HepG2 (cell line): ENCODE data around the gene SCYGR5.
"Not testable (repeated sequence)": the region's sequence is repeated elsewhere in the genome, so short reads cannot be mapped to it uniquely, and the experiment has no call there.

Source experiments
- CTCF ChIP-seq: sonication (generic); formaldehyde crosslinking; IDR thresholded peaks from 2 replicates; pipeline ENCODE4 v1.5.0; 2020; ENCODE audit warnings: mild to moderate bottlenecking, missing genetic modification reagents, moderate library complexity
- FOXA1 ChIP-seq, 2 experiments: fragments of 450-650 bp in 1 of 2; sonication (generic) in 1 of 2; formaldehyde crosslinking in 1 of 2; IDR thresholded peaks; 2 replicates each; pipeline versions ENCODE4 v1.4.0 to v1.6.1; 2016 to 2020; ENCODE audit warnings: missing genetic modification reagents in 1 of 2
- FOXK1 ChIP-seq: sonication (generic); formaldehyde crosslinking; IDR thresholded peaks from 2 replicates; pipeline ENCODE4 v1.4.0; 2020; ENCODE audit warnings: low read depth, missing genetic modification reagents, borderline replicate concordance
- HMGXB3 ChIP-seq: sonication (generic); formaldehyde crosslinking; IDR thresholded peaks from 2 replicates; pipeline ENCODE4 v1.4.0; 2020; ENCODE audit warnings: missing genetic modification reagents, borderline replicate concordance
- MTERF4 ChIP-seq: sonication (generic); formaldehyde crosslinking; IDR thresholded peaks from 2 replicates; pipeline ENCODE4 v1.8.0; 2023; ENCODE audit warnings: mild to moderate bottlenecking, missing genetic modification reagents
- MXD4 ChIP-seq: IDR thresholded peaks from 2 replicates; pipeline ENCODE4 v1.6.1; 2016; ENCODE audit warnings: mild to moderate bottlenecking, missing biosample characterization, missing genetic modification reagents
- MYC ChIP-seq: sonication (generic); formaldehyde crosslinking; IDR thresholded peaks from 2 replicates; pipeline ENCODE4 v1.9.0; 2021; ENCODE audit warnings: missing genetic modification reagents, borderline replicate concordance
- MZF1 ChIP-seq: sonication (generic); formaldehyde crosslinking; IDR thresholded peaks from 2 replicates; pipeline ENCODE4 v1.8.1; 2023; ENCODE audit warnings: mild to moderate bottlenecking, missing genetic modification reagents, borderline replicate concordance
- POLR2A ChIP-seq, 2 experiments: IDR thresholded peaks; 2 replicates each; pipeline ENCODE4 v1.6.1; 2011; ENCODE audit warnings: low read depth in 2 of 2, low read length in 2 of 2, mild to moderate bottlenecking in 1 of 2, moderate library complexity in 1 of 2; ENCODE audit not compliant: insufficient read depth in 1 of 2
- POLR2AphosphoS5 ChIP-seq: IDR thresholded peaks from 2 replicates; pipeline ENCODE4 v1.6.1; 2012; ENCODE audit warnings: low read depth, low read length
- RFX1 ChIP-seq: fragments of 450-650 bp; IDR thresholded peaks from 2 replicates; pipeline ENCODE4 v1.6.1; 2017
- SP1 ChIP-seq, 2 experiments: fragments of 450-650 bp in 1 of 2; sonication (generic) in 1 of 2; formaldehyde crosslinking in 1 of 2; IDR thresholded peaks; 2 replicates each; pipeline versions ENCODE4 v1.4.0 to v1.6.1; 2016 to 2020; ENCODE audit warnings: missing genetic modification reagents in 1 of 2
- TMF1 ChIP-seq: sonication (generic); formaldehyde crosslinking; IDR thresholded peaks from 2 replicates; pipeline ENCODE4 v1.8.1; 2022; ENCODE audit warnings: low read depth, missing genetic modification reagents

- not testable (repeated sequence) for TF ChIP-seq RFX1; POLR2A (IDR thresholded peaks at IDR 0.05; ENCODE audit: insufficient read depth in 1 of 2, low read depth in 2 of 2, low read length in 2 of 2); POLR2AphosphoS5; CTCF (CRISPR knock-in tag); FOXK1 (CRISPR knock-in tag); MTERF4 (CRISPR knock-in tag); HMGXB3; MZF1 (CRISPR knock-in tag); MXD4 (CRISPR knock-in tag); TMF1; FOXA1 (IDR thresholded peaks at IDR 0.05); FOXA1 (CRISPR knock-in tag; IDR thresholded peaks at IDR 0.05); MYC (CRISPR knock-in tag); SP1 (IDR thresholded peaks at IDR 0.05); SP1 (CRISPR knock-in tag; IDR thresholded peaks at IDR 0.05)
Observed at GRCh38 chr2:227666631-227667170, at the start of gene SCYGR5.
